22Rv1 (cell line): ENCODE measurements around the gene NBR1.
"Not testable (repeated sequence)": the region's sequence is repeated elsewhere in the genome, so short reads cannot be mapped to it uniquely, and the experiment has no call there.

ENCODE experiments used
- H3K27ac ChIP-seq: fragments of 450-650 bp; 2 replicates; pipeline ENCODE4 v1.5.1; 2017
- CTCF ChIP-seq: fragments of 450-650 bp; IDR thresholded peaks from 2 replicates; pipeline ENCODE4 v1.5.1; 2017; ENCODE audit warnings: mild to moderate bottlenecking
- ZFX ChIP-seq: fragments of 450-650 bp; IDR thresholded peaks from 2 replicates; pipeline ENCODE4 v1.6.1; 2017; ENCODE audit warnings: antibody characterized with exemption, borderline replicate concordance

Gene NBR1

GRCh38 chr17:43134774-43135453, 36.1 kb upstream of the NBR1 start:
- TF ChIP-seq CTCF: no peak
- no peak for TF ChIP-seq ZFX
- H3K27ac ChIP-seq: no peak overlapping the region

GRCh38 chr17:43135454-43135819, 35.6 kb upstream of the NBR1 start:
- H3K27ac ChIP-seq: no peak overlapping the region
- TF ChIP-seq CTCF: no peak
- no peak for TF ChIP-seq ZFX

GRCh38 chr17:43136574-43136973, 34.4 kb upstream of the NBR1 start:
- H3K27ac ChIP-seq: not testable (repeated sequence)

DNA sequence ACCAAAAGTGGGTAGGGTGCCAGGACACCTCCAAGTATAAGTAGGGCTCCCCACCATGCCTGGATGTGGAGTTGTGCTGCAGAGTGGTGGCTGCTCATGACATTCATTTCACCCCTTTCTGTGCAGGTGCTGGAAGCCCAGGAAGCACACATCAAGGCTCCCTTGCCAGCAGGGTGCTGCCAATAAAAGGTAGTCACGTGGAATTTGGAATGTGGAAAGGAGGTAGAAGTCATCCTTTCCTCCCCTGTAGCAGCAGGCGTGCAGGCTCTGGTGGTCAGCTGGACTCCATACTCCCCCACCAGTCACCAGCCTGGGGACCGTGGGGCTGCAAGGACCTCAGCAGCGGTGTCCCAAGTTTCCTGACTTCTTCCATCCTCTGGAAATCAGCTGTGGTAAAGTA, 32.5 kb upstream of the NBR1 start:
- not testable (repeated sequence) for H3K27ac ChIP-seq

DNA sequence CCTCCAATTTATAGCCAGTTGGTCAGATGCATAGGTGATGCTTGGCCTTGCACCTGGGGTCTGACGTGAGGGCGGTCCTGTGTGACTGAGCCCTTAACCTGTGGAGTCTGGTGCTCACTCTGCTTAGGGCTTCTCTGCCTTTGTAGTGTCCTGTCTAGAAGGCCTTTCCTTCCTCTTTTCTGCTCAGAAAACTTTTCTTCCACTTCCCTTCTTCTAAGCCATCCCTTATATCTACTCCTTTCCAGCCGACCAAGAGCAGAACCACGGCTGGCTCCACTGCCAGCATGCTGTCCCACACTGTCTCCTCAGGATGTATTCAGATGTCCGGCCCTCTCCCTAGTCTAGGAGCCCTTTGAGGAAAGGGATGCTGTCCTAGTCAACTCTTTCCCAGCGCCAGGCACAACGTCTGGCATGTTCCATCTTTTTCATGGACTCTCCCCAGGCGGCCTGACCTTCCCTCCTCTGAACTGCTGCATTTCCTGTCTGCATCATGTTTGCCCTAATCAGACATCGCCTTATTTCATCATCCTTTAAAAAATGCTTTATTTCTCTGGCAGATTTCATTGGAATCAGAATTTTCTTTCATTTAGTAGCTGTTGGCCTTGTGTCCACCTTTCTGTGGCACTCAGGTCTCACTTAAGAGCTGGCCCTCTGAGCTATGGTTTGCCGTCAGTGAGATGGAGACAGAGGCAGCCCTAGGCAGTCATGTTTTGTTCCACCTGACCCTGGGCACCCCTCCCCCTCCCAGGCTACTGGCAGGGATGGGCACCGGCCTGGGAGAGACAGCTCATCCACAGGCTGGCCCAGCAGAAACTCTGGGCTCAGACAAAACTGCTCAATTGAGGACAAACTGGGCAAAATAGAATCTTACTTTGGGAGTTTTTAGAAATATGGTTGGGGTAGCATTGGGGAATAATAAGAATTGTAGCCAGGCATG, 30.4 kb upstream of the NBR1 start:
- no peak overlapping the region for H3K27ac ChIP-seq
- no peak for TF ChIP-seq ZFX
- no peak for TF ChIP-seq CTCF

- TF ChIP-seq CTCF (no peak), ZFX (no peak)
- no peak overlapping the region for H3K27ac ChIP-seq
These were observed 28.9 kb upstream of the NBR1 start for GRCh38 chr17:43142153-43142552.

- TF ChIP-seq ZFX (no peak), CTCF (no peak)
- H3K27ac ChIP-seq: no peak overlapping the region
These were observed 27.8 kb upstream of the NBR1 start for GRCh38 chr17:43143201-43143600.

DNA sequence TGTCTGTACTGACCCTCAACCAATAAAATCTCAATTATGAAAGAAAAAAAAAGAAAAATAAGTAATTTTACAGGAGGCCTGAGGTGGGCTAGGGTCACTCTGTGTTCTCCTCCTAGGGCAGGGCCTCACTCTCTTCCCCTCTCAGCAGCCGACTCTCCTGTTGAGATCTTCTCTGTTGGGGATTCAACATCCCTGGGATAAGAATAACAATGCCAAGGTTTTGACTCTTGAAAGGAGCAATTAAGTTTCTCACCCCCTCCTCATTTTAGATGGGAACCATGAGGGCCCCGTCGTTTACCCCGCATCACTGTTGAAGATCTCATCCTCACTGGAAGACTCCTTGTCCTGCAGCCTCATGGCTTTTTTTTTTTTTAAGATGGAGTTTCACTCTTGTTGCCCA, 24.4 kb upstream of the NBR1 start:
- no peak overlapping the region for H3K27ac ChIP-seq
- TF ChIP-seq ZFX: no peak
- TF ChIP-seq CTCF: no peak
